Measurements from ENCODE around the gene UBE2F.
"Not testable (repeated sequence)": the region's sequence is repeated elsewhere in the genome, so short reads cannot be mapped to it uniquely, and the experiment has no call there.

The UBE2F gene

GRCh38 chr2:237979331-237979730 lies 12.5 kb downstream of the UBE2F start:
- DNase-seq (ENCODE audit: low spot score): no peak

GRCh38 chr2:237980087-237980486 lies 13.3 kb downstream of the UBE2F start:
- no peak for DNase-seq (ENCODE audit: low spot score)

GRCh38 chr2:237980751-237981150 lies 13.9 kb downstream of the UBE2F start:
- no peak for DNase-seq (ENCODE audit: low spot score)

- DNase-seq (ENCODE audit: low spot score): not testable (repeated sequence)
Measured at GRCh38 chr2:237981621-237982020, 14.8 kb downstream of the UBE2F start.

- DNase-seq (ENCODE audit: low spot score): no peak
Measured at GRCh38 chr2:237982039-237982725, 15.4 kb downstream of the UBE2F start.

GRCh38 chr2:237983922-237984321 lies 17.1 kb downstream of the UBE2F start:
- DNase-seq (ENCODE audit: low spot score): no peak

GRCh38 chr2:237987268-237987667 lies 20.5 kb downstream of the UBE2F start:
- DNase-seq (ENCODE audit: low spot score): no peak

- DNase-seq (ENCODE audit: low spot score): no peak
Measured at GRCh38 chr2:237993701-237994100, 26.9 kb downstream of the UBE2F start.

- DNase-seq (ENCODE audit: low spot score): no peak
Measured at GRCh38 chr2:237995036-237995435, 28.2 kb downstream of the UBE2F start.

GRCh38 chr2:237996021-237996593 lies 29.3 kb downstream of the UBE2F start:
- DNase-seq (ENCODE audit: low spot score): no peak

- DNase-seq (ENCODE audit: low spot score): no peak
Measured at GRCh38 chr2:237997521-237997920, 30.7 kb downstream of the UBE2F start.

- DNase-seq (ENCODE audit: low spot score): no peak
Measured at GRCh38 chr2:237998530-237998929, 31.7 kb downstream of the UBE2F start.

- DNase-seq (ENCODE audit: low spot score): no peak
Measured at GRCh38 chr2:238003234-238004031, 36.6 kb downstream of the UBE2F start.

- no peak for DNase-seq (ENCODE audit: low spot score)
Measured at GRCh38 chr2:238004077-238004830, 37.4 kb downstream of the UBE2F start.

GRCh38 chr2:238005528-238005927 lies 38.7 kb downstream of the UBE2F start:
- no peak for DNase-seq (ENCODE audit: low spot score)

- DNase-seq (ENCODE audit: low spot score): no peak
Measured at GRCh38 chr2:238006510-238006909, 39.7 kb downstream of the UBE2F start.

- no peak for DNase-seq (ENCODE audit: low spot score)
Measured at GRCh38 chr2:238007924-238008323, 41.1 kb downstream of the UBE2F start.

- DNase-seq (ENCODE audit: low spot score): no peak
Measured at GRCh38 chr2:238009563-238009962, 42.7 kb downstream of the UBE2F start.

- no peak for DNase-seq (ENCODE audit: low spot score)
Measured at GRCh38 chr2:238010572-238010971, 43.8 kb downstream of the UBE2F start.

- no peak for DNase-seq (ENCODE audit: low spot score)
Measured at GRCh38 chr2:238013806-238014205, 47.0 kb downstream of the UBE2F start.

- DNase-seq (ENCODE audit: low spot score): no peak
Measured at GRCh38 chr2:238015705-238016104, 48.9 kb downstream of the UBE2F start.

GRCh38 chr2:238016526-238016925 lies 49.7 kb downstream of the UBE2F start:
- DNase-seq (ENCODE audit: low spot score): no peak

Measured in SW480 (cell line).